Activated CD4-positive, alpha-beta T cell treated with anti-CD3 and anti-CD28 coated beads, Interleukin-2, amount 50 U/mL, for 24 hours (primary cell): ENCODE results near the gene GRAMD1B.

ENCODE experiments used
- DNase-seq, 2 donors: peaks; one replicate each; pipeline ENCODE4 v3.0.0-alpha.2; 2020; ENCODE audit warnings: low read depth in 1 of 2, low spot score in 1 of 2

Gene GRAMD1B

GRCh38 chr11:123474994-123475393, 44.9 kb downstream of the GRAMD1B start:
- no peak for DNase-seq

DNA sequence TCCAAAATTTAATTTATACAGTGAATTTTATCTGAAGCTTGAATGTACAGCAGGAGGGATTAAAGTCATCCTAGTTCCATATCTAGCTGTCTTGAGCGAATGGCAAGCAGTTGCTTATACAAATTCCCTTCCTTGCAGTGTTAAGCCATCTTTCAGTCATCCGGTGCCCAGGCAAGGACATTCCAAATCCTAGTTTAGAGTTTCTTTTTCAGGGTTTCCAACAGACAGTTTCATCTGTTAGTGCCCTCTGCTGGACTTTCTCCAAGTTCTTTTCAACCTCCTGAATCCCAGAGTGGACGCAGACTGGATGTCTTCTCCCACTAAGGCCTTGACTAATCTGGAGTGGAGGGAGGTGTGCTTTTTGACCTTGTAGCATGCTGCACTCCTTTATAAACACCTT, 45.4 kb downstream of the GRAMD1B start:
- no peak for DNase-seq

GRCh38 chr11:123477205-123477907, 47.3 kb downstream of the GRAMD1B start:
- DNase-seq, result no peak

GRCh38 chr11:123478352-123478987, 48.4 kb downstream of the GRAMD1B start:
- peak; percentile 21 to 39 for DNase-seq

- DNase-seq, result no peak
Observed at GRCh38 chr11:123479048-123479837, 49.2 kb downstream of the GRAMD1B start.

DNA sequence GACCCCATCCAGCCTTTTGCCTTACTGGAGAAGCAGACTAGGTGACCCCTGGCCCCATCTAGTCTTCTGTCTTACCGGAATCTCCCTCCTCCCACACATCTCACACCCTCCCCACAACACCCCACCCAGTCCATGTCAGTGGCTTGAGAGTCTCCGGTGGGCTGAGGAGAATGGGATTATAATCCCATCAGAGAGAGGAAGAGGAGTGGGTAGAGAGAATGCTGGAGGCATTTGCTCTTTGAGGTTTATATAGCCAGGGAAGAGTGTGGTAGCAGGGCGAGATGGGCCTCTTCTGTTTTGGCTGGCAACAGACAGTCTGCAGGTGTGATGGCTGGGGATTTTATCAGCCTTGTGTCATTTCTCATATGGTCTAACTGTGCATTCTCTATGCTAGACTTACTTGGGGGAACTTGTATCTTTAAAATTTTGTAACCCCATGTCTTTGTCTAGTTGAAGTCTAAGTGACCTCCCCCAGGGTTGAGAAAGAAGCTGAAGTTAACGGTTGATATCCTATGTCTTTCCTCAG, 50.3 kb downstream of the GRAMD1B start:
- no peak for DNase-seq

- no peak for DNase-seq
Observed at GRCh38 chr11:123480882-123481281, 50.8 kb downstream of the GRAMD1B start.

- DNase-seq, result no peak
Observed at GRCh38 chr11:123481640-123482039, 51.6 kb downstream of the GRAMD1B start.

DNA sequence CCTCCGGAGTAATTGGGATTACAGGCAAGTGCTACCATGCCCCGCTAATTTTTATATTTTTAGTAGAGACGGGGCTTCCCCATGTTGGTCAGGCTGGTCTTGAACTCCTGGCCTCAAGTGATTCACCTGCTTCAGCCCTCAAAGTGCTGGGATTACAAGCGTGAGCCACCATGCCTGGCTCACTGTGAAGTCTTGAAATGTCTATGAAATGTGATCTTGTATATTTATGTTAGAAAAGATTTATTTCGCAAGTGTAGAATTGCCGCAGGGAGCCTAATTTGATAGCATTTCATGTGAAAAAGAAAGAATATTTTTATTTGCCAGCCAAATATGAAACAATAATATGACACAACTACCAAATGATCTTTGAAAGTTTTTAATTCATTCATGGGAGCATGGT, 52.1 kb downstream of the GRAMD1B start:
- no peak for DNase-seq

GRCh38 chr11:123483058-123483457, 53.0 kb downstream of the GRAMD1B start:
- DNase-seq, result no peak

DNA sequence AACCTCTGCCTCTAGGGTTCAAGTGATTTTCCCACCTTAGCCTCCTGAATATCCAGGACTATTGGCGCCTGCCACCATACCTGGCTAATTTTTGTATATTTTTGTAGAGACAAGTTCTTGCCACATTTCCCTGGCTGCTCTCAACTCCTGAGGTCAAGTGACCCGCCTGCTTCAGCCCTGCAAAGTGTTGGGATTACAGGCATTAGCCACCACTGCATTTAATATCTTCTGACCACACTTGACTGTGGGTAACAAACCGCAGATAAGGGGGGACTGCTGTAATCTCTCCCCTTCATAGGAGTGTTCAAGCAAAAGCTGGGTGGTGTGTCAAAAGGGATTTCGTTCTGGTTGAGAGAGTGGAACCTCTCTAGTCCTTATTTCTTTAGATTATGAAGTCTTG, 53.4 kb downstream of the GRAMD1B start:
- no peak for DNase-seq

DNA sequence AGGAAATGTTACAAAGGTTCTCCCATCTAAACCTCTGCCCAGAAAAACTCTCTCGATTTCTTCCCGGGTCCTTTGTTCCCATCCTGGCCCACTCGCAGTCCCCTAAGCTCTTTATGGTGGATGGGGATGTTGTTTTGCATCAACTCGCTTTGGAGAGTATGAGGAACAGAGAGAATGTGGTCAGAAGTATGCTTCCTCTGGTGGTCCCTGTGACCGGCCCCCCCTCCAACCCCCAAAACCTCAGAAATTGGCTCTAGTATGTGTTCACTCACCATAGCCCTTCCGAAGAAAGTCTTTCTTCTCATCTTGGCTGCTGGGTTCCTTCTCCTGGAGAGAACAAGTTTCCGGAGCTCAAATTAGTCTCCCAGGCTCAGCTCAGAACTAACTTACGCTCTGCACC, 54.4 kb downstream of the GRAMD1B start:
- no peak for DNase-seq

GRCh38 chr11:123487157-123487744, 57.2 kb downstream of the GRAMD1B start:
- no peak for DNase-seq

DNA sequence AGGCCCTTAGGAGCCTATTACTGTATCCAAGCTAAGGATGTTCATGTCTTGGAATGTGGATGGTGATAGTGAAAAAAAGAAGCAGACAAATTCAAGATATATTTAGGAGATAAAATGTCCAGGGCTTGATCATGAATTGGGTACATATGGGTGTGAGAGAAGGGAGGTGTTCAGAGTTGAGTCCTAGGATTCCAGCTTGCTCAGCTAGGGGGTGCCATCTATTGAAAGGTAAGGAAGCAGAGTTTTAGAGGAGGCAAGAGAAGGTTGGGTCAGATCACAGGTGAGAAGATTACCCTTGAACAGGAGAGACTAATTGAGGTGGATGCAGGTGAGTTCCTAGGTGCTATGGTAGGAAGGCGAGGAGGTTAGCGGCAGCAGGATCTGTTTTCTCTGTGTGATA, 60.5 kb downstream of the GRAMD1B start:
- DNase-seq, result no peak

- DNase-seq, result no peak
Observed at GRCh38 chr11:123491241-123491640, 61.2 kb downstream of the GRAMD1B start.

GRCh38 chr11:123493349-123494063, 63.4 kb downstream of the GRAMD1B start:
- no peak for DNase-seq

DNA sequence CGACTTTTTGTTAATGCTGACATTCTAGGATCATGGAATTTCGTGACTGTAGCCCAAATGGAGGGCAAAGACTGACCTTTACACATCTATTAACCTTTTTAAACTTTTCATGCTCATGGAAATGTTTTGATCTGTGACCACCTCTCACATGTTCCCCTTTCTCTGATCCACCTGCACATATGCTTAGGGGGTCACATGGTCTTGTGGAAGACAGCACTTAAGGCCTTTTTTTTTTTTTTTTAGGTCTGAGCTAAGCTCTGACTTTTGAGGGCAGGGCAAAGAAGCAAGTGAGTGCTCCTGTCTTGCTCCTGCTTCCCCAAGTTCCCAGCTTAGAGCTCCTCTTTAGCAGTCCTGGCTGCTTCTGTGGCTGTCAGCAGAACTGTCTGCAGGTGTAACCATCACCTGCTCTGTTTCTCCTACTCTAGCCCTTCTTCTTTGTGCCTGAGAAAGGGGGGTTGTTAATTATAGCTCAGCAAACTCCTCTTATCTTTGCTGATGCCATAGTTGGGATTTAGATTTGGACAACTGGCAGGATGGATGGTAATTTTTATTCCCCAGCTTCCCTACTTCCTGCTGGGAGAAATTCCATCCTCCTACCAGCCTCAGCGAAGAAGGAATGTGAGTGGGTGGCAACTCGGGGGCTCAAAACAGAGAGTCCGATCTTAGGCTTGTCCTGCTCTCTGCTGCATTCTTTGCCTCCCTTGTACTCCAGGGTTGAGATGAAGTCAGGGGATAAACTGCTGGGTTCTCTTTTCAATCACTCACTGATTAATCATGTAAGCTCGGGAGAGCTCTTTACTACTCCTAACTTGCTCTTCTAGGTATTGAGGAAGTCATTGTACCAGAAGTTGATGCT, 64.4 kb downstream of the GRAMD1B start:
- no peak for DNase-seq

DNA sequence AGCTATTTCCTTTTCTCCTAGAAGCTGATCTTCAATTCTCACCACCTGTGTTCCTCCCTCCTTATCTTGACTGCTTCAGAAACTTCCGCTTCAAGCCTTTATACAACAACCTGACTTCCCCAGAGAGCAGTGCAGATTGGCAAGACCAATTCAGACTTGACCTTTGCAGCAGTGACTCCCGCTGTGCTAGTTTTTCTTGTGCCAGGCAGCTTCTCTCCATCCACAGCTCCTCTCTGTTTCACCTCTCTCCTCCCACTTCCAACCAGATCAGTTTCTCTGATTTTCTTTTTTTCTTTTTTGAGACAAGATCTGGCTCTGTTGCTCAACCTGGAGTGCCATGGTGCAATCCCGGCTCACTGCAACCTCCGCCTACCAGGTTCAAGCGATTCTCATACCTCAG, 74.3 kb downstream of the GRAMD1B start:
- DNase-seq, result no peak

DNA sequence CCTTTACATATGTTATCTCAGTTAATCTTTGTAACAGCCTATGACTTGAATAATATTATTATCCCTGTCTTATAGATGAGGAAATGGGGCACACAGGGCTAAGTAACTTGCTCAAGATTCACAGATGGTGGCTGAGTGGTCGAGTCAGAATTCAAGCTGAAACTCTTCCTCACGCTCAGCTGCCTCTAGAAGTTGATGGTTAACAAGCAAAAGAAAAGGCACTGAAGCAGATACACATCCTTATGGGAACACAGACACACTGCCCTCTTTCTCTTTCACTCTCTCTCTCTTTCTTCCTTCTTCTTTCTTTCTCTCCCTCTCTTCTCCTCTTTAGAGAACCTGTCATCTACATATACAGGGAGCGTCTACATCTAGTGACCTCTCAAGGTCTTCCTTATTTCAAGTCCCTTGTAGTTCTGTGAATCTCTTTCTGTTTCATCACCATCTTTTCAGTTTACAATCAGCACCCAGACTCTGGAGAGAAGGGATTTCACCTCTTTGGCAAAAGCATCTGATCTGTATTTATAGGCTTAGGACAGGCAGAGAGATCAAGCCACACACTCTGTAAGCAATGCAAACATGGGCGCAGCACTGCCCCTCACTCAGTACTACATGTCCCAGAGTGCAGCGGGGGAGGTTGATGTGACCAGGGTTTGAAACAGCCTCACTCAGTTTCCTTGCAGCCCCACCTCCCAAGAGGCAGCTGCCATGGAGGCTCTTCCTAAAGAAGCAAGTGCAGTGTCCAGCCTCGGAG, 75.7 kb downstream of the GRAMD1B start:
- no peak for DNase-seq
